NCI-H82 treated with DMSO at 0.1 percent for 48 hours (cell line): ENCODE results near the gene ZNF786.
"Not testable (repeated sequence)": the region's sequence is repeated elsewhere in the genome, so short reads cannot be mapped to it uniquely, and the experiment has no call there.

Experiments
- DNase-seq: peaks from one replicate; lab custom pipeline; 2025; ENCODE audit not compliant: unreplicated experiment; lab: John Stamatoyannopoulos, UW

The ZNF786 gene

DNA sequence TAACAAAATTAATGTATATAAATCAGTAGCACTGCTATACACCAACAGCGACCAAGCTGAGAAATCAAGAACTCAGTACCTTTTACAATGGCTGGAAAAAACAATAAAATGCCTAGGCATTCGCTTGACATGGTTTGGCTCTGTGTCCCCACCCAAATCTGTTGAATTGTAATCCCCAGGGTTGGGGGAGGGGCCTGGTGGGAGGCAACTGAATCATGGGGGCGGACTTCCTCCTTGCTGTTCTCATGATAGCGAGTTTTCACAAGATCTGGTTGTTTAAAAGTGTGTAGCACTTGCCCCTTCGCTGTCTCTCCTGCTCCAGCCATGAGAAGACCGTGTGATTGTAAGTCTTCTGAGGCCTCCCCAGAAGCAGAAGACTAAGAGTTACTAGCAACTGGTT, 8.6 kb downstream of the ZNF786 start:
- DNase-seq: no peak

DNA sequence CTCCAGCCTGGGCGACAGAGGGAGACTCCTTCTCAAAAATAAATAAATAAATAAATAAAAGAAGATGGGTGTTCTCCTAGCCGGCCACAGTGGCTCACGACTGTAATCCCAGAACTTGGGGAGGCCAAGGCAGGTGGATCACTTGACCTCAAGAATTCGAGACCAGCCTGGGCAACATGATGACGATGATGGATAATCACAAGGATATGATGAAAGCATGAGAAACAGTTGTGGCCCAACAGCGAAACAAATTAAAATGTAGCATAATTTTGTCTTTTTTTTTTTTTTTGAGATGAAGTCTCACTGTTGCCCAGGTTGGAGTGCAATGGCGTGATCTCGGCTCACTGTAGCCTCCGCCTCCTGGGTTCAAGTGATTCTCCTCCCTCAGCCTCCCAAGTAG, 12.9 kb downstream of the ZNF786 start:
- DNase-seq: no peak

DNA sequence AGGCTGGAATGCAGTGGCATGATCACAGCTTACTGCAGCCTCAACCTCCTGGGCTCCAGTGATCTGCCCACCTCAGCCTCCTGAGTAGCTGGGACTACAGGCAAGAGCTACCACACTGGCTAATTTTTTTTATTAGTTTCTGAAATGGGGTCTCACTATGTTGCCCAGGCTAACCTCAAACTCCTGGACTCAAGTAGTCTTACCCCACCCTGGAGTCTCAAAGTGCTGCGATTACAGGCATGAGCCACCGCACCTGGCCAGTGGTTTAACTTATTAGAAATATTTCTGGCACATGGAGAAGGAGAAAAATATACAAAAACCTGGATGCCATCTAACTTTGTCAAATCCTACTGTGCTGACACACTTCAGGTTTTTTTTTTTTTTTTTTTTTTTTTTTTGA, 15.2 kb downstream of the ZNF786 start:
- DNase-seq: no peak

DNA sequence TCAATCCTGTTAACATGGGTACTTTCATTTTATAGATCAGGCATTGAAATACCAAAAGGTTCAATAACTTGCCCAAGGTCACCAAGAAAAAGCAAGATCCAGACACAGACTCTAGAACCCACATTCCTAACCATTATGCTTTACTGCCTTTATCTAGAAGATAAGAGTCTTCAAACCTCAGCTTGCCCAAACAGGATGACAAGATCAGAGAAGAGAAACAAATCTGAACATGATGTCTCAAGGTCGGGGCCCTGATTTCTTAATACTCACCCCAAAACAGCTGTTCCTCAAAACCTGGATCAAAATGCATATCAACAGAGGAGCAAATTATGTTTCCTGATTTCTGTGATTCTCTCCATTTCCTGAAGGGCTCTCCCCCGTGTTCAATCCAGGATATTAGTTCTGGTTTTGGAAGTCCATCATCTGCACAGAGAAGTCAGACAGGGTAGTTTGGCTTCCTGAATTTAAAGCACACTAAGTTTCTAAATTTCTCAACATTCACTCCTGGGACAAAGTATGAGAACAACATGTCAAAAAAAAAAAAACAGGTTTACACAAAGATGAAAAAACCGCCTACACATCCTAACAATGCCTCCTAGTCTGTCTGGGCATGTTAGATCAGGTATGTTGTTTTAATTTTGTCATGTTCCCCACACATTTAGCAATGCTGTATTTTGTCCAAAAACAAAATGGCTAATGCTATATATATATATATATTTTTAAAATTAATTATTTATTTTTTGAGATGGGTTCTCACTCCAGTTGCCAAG, 16.2 kb downstream of the ZNF786 start:
- DNase-seq: no peak

DNA sequence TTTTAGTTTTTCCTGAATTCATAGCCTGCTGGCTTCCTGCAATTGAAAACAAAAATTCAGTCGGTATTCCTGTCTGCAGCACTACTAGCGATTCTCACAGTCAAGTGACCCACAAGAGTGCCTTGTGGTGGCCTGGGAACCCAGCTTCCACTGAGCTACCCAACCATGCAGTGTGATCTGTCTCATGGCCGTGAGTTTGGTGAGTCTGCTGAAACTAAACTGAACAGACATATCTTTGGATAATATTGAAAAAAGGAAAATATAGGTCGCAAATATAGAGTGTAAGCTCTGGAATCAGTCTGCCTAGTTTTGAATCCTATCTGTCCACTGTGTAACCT, 18.1 kb downstream of the ZNF786 start:
- no peak for DNase-seq

DNA sequence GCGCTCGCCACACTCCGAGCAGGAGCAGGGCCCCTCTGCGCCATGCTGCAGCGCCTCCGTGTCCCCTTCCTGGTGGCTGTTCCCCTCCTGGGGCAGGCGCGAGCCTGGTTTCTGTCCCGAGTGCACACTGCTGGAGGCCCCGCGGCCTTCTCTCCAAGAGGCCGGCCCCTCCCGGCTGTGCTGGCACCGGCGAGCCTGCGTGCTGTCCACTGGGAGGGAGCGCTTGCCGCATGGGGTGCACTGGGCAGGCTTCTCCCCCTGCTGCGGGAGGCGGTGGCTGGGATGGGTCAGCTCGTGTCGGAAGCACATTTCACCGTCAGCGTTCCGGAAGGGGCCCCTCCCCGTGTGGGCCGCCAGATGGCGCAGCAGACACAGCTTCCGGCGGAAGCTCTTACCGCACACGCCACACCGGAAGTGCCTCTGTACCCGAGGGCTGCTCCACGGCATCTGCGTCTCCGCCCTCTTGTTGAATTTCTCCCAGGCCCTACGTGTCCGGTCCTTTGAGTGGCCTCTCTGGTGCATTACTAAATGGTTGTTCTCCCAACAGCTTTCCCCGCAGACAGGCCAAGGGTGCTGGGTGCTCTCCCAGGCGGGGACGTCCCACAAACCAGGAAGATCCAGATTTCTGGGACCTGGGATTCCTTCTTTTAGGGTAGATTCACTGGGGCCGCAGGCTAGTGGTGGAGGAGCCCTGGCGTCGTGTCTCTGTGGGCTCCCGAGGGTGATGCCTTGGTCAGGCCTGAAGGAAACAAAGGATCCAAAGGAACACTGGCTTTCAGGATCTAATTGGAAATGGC, 18.7 kb downstream of the ZNF786 start:
- DNase-seq: no peak

DNA sequence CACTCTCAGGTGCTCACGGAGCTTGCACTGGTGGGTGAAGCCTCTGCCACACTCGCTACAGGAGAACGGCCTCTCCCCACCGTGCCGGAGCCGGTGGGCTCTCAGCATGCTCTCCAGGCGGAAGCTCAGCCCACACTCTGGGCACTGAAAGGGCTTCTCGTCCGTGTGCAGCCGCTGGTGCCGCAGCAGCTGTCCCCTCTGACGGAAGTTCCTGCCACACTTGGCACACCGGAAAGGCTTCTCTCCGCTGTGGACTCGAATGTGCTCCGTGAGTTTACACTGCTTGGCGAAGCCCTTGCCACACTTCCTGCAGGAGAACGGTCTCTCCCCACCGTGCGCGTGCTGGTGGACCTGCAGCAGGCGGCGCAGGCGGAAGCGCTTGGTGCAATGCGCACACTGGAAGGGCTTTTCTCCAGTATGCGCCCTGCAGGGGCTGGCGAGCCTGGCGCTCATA, 19.3 kb downstream of the ZNF786 start:
- DNase-seq: no peak

DNA sequence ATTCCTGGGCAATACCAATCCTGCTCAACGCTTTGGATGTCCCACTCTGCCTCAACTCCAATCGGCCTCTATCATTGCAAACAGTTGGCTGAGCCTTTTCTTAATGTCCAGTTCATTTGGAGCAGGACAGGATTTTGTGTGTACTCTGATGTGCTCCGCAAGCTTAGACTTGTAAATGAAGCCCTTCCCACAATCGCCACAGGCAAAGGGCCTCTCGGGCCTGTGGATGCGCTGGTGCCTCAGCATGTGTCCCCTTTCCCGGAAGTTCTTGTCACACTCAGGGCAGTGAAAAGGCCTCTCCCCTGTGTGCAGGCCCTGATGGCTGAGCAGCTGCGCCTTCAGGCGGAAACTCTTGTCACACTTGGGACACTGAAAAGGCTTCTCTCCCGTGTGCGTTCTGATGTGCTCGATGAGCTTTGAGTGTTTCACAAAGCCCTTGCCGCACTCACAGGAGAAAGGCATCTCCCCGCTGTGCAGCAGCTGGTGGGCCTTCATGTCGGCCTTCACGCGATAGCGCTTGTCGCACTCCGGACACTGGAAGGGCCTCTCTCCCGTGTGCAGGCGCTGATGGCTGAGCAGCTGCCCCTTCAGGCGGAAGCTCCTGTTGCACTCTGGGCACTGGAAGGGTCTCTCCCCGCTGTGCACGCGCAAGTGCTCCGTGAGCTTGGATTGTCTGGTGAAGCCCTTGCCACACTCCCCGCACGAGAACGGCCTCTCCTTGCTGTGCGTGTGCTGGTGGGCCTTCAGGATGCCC, 20.0 kb downstream of the ZNF786 start:
- no peak for DNase-seq

DNA sequence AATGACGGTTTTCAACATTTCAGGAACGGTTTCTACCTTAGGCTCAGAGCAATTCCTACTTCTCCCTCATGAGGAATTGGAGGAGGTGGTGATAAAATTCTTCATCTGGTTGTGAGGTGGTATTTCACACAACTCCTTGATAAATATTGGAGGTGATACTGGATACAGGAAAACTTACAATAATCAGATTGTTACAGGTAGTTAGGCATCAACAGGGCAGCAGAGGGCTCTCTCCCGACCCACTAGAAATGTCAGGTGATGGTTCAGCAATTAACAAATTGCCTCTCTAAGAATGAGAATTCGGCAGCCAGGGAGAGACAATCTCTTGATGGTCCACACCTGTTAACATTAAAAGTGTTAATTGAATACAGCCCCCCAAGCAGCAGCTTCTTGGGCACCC, 22.6 kb downstream of the ZNF786 start:
- no peak for DNase-seq

DNA sequence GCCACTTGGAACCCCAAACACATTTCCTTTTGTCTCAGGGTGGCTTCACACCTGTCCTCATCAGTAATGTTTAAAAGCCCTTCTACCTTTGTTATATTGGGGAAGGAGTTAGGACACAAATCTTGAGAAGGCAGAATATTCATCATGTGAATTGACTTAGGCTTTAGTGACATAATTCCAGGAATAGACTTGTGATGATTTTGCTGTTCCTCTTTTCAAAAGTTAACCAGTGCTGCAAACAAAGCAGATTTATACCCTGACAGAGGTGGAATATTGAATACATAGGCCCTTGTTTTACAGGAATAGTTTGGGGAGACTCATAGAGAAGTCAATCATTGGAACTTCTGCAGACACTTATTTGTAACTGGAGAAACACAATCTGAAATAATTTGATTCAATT, 27.0 kb downstream of the ZNF786 start:
- DNase-seq: no peak

DNA sequence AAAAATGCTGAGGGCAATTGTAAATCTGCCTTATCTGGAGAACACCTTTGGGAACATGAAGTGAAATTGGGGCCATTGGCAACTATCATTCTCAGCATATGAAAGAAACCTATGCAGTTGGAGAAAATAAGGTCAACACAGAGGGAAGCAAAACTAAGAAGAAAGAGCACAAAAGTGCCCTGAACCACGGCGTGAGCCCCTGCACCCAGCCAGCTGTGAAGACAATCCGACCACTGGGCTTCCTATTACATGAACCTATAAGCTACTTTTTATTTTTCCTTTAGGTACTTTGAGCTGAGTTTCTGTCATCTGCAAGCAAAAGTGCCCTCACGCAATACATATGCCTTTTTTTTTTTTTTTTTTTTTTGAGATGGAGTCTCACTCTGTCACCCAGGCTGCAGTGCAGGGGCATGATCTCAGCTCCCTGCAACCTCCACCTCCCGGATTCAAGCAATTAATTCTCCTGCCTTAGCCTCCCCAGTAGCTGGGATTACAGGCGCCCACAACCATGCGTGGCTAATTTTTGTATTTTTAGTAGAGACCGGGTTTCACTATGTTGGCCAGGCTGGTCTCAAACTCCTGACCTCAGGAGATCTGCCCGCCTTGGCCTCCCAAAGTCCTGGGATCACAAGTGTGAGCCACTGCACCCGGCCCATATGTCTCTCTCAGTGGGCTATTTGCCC, 28.2 kb downstream of the ZNF786 start:
- DNase-seq: not testable (repeated sequence)

DNA sequence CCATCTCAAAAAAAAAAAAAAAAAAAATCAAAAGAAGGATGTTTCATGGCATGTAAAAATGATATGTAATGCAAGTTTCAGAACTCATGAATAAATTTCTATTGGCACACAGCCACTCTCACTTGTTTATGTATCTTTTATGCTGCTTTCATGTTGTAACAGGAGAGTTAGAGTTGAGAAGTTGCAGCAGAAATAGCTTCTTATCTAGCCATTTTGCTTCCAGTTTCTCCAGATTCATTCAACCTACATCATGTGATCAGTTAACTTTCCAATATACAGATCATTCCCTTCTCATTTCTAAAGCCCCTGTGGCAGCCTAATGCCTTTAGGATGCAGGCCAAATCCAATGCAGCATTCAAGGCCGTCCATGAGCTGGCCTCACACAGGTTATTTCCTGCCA, 30.4 kb downstream of the ZNF786 start:
- no peak for DNase-seq

DNA sequence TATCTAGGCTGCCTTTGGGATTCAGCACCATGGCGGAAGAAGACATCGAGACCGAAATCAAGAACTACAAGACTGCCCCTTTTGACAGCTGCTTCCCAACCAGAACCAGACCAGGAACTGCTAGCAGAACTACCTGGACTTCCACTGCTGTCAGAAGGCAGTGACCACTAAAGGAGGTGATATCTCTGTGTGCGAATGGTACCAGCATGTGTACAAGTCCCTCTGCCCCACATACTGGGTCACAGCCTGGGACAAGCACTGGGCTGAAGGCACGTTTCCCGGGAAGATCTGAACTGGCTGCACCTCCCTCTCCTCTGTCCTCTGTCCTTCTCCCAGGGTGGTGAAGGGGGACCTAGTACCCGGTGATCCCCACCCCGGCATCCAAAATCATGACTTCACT, 36.6 kb downstream of the ZNF786 start:
- DNase-seq: no peak

DNA sequence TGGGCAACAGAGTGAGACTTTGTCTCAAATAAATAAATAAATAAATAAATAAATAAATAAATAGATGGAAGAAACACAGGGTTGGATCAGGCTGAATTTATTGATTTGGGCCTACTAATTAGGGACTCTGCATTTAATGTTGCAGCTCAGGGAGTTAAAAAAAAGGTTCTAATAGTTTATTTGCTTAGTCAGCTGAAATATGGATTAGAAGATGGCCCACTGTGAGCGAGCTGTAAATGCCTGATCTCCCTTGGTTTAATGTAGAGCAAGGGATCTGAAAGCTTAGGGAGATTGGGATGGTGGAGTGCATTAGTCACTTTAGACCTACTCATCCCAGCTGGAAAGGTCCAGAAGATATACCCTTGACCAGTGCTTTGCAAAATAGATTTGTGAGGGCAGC, 37.1 kb downstream of the ZNF786 start:
- DNase-seq: no peak

DNA sequence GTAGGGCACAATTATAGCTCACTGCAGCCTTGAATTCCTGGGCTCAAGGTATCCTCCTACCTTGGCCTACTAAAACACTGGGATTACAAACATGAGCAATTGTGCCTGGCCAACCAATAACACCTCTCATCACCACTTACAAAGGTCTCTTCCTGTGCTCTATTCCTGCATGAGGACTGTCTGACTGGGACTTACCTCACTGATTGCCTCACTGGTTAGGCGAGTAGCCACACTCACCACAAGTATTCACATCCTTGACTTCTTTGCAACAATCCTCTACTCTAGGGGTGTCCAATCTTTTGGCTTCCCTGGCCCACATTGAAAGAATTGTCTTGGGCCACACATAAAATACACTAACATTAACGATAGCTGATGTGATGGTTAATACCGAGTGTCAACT, 39.6 kb downstream of the ZNF786 start:
- no peak for DNase-seq

DNA sequence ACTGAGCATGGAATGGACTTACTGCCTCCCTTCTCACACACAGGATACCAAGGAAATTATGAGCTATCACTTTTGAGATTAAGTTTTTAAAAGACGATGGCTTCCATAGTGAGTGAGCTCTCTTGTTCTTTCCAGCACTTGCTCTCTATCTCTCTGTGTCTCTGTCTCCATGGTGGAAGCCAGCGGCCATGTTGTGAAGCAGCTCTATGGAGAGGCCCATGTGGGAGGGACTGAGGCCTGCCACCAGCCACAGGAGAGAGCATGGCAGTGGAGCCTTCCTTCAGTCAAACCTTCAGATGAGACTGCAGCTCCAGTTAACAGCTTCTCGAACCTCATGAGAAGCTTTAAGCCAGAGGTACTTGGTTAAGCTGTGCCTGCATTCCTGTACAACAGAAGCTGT, 41.7 kb downstream of the ZNF786 start:
- DNase-seq: no peak

DNA sequence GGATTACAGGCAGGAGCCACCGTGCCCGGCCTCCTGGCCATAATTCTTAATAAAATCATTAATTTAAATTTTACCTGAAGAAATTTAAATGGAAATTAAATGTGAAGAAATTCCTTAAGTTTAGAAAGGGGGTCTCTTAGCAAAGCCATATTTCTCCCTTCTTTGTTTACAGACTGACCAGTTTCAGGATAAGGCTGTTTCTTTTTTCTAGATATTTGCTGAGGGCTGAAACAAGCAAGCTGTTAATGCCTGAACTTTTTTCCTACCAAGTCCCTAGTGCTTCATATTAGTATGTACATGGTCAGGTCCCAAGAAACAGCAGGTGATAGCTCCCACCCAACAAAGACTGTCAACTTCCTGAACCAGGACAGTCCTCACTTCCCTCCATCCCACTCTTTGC, 44.1 kb downstream of the ZNF786 start:
- DNase-seq: no peak

DNA sequence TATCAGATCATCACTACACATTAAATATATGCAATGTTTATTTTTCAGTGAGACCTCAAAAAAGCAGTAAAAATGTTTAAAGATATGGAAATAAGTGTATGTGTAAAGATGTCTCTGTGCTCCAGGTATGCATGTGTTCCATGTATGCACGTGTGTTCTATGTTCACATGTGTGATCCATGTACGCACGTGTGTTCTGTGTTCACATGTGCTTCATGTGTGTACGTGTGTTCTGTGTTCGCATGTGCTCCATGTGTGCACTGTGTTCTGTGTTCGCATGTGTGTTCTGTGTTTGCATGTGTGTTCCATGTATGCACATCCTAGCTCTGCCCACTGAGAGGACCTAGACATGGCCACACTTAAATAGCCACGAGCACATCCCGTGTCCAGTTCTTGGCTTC, 46.6 kb downstream of the ZNF786 start:
- no peak for DNase-seq

DNA sequence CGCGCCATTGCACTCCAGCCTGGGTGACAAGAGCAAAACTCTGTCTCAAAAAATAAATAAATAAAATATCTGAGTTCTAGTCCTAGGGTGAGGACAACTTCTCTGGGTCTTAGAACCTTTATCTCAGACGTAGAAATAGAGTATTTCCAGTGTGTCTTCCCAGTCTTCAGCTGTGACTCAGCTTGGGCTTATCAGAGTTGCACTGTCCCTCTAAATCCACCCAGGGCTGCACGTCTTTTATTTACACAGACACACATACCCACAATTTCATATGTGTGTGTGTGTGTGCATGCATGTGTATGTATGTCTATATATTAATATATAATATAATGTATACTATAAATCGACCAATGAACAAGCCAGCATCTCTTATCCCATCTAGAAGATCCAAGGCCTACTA, 49.2 kb downstream of the ZNF786 start:
- DNase-seq: no peak

DNA sequence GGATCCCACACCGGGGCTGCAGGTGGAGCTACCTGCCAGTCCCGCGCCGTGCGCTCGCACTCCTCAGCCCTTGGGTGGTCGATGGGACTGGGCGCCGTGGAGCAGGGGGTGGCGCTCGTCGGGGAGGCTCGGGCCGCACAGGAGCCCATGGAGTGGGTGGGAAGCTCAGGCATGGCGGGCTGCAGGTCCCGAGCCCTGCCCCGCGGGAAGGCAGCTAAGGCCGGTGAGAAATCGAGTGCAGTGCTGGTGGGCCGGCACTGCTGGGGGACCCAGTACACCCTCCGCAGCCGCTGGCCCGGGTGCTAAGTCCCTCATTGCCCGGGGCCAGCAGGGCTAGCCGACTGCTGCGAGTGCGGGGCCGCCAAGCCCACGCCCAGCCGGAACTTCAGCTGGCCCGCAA, 51.9 kb downstream of the ZNF786 start:
- DNase-seq: not testable (repeated sequence)

DNA sequence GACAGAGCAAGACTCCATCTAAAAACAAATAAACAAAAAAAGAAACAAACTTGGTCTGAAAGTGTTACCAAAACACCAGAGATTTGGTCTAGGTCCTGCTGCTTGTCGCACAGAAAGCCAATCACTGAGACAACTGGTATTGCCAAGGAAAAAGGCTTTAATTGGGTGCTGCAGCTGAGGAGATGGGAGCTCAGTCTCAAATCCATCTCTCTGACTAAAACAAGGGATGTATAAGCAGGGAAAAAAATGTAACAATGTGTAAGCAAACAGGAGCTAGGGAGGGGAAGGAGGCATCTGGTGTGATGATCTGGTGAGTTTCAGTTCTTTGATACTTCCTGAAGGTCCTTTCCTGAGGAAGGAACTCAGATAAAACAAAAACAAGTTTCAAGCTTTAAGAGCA, 53.8 kb downstream of the ZNF786 start:
- DNase-seq: no peak
